OCI-LY3 (cell line): Measurements from ENCODE around the gene LRRC4B.
"Not testable (repeated sequence)": the region's sequence is repeated elsewhere in the genome, so short reads cannot be mapped to it uniquely, and the experiment has no call there.

Experiments used
- CTCF ChIP-seq: fragments of 200-600, 300-600 bp; sonication (generic); IDR thresholded peaks from 2 replicates; pipeline ENCODE4 v1.5.1; 2014; ENCODE audit warnings: antibody characterized with exemption, low read length, low read depth
- EZH2phosphoT487 ChIP-seq: fragments of 200-600 bp; shearing (Covaris generic); IDR thresholded peaks from 2 replicates; pipeline ENCODE4 v1.6.1; 2018; ENCODE audit warnings: antibody characterized with exemption, mixed run types, low read depth

GRCh38 chr19:50581795-50582660 is 13.8 kb upstream of the LRRC4B start:
- not testable (repeated sequence) for TF ChIP-seq CTCF, EZH2phosphoT487
